Brain pericyte (primary cell): Measurements from ENCODE around the gene NPR3.

ENCODE experiments used
- DNase-seq: peaks from one replicate; pipeline ENCODE4 v3.0.0-alpha.2; 2012; ENCODE audit warnings: low read depth, low spot score

The NPR3 gene, protein sequence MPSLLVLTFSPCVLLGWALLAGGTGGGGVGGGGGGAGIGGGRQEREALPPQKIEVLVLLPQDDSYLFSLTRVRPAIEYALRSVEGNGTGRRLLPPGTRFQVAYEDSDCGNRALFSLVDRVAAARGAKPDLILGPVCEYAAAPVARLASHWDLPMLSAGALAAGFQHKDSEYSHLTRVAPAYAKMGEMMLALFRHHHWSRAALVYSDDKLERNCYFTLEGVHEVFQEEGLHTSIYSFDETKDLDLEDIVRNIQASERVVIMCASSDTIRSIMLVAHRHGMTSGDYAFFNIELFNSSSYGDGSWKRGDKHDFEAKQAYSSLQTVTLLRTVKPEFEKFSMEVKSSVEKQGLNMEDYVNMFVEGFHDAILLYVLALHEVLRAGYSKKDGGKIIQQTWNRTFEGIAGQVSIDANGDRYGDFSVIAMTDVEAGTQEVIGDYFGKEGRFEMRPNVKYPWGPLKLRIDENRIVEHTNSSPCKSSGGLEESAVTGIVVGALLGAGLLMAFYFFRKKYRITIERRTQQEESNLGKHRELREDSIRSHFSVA

DNA sequence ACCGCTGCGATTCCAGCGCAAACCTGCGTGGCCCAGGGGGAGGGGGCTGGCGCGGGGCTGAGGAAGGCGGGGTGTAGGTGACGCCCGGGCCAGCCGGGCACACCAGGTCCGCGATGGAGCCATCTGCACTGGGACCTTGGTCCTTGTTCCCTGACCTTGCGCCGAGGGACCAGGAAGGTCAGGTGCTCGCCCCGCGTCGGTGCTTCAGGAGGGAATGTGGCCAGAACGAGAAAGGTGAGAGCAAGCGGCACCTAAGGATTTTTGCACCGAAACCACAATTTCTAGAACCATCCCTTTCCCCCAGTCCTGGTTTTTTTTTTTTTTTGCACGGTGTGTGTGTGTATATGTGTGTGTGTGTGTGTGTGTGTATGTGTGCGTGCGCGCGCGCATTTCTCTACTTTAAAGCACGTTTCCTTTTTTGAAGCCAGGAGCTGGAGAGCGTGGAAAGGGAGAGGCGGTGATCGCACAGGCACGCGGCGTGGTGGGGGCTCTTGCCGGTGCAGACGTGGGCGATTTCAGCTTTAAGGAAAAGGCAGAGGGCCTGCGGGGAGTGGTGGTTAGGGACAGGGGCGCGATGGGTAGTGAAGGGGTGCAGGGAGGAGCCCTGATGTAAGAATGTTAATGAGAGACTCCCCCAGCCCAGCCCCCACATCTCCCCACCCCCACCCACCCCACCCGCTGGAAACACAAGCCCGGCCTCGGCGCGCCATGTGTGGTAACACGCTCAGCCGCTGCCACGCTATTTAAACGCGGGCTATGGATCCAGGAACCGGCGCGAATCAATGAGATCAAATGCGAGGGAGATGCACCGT is at the start of gene NPR3:
Gene NPR3, plus strand, starts transcription at position 772 of the 812 bp plus-strand sequence. CDS start 456 bp downstream, outside the sequence.
- DNase-seq, result no peak

DNA sequence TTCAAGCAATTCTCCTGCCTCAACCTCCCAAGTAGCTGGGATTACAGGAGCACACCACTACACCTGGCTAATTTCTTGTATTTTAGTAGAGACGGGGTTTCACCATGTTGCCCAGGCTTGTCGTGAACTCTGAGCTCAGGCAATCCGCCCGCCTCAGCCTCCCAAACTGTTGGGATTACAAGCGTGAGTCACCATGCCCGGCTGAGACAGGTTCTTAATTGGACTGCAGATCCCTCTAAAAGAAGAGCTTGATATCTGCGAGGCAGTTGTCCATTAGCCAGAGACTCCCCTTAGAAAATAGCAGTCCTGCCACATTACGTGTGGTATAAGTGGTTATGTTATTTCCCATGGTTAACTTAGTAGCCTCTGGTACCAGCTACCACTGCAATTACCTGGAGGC is 46.6 kb upstream of the NPR3 start:
- DNase-seq, result no peak

DNA sequence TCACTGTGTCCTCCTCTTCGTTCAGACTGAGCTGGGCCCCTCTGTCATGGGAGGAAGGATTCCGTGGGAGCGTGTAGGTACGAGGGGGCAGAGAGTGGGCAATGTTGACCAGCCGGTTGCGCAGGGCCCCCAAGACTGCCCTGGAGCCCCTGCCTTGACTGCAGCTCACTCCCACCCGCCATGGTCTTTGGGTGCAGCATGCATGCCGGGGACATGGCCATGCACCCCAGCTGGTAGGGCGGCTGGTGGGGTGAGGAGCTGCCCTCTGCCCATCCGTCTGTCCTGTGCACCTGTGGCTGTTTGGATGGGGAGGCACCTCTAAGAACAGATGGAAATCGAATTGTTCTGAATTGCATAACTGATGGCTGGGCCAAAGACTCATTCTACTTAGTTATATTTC is 42.6 kb upstream of the NPR3 start:
- DNase-seq, result no peak

DNA sequence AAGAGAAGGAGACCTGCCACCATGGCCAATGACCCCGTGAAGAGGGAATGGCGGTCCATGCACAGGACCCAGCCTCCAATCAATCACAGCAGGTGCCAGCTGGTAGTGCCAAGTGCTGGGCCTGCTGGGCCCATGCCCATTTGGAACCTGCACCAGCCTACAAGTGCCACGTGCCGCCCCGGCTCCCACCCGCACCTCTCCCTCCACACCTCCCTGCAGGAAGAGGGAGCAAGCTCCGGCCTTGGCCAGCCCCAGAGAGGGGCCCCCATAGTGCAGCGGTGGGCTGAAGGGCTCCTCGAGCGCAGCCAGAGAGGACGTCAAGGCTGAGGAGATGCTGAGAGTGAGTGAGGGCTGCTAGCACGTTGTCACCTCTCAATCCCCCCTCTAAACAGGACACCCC is 37.8 kb upstream of the NPR3 start:
- no peak for DNase-seq

DNA sequence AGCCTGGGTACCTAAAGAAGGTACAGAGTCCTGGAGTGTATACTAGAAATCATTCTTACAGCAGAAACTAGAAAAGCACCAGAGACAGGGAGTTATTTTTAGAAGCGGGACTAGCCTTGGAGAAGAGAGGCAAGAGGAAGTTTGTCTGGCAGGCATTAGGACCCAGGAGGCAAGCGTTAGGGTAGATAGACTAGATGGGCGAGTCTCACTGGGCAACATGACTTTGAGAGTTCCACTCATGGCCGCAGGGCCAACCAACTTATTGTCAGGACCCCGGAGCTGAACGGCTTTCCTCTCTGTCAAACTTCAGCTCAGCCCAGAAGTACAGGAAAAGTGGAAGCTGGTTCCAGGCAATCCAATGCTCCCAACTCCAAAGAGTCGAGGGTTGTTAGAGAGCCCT is 34.1 kb upstream of the NPR3 start:
- no peak for DNase-seq

DNA sequence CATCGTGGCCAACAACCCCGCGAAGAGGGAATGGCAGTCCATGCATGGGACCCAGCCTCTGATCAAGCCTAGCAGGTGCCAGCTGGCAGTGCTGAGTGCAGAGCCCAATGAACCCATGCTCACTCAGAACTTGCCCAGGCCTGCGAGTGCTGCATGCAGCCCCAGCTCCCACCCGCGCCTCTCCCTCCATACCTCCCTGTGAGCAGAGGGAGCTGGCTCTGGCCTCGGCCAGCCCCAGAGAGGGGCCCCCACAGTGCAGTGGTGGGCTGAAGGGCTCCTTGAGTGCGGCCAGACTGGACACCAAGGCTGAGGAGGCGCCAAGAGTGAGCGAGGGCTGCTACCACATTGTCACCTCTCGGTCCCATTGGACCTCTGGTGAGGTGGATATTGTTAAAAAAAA is 32.6 kb upstream of the NPR3 start:
- DNase-seq, result no peak

DNA sequence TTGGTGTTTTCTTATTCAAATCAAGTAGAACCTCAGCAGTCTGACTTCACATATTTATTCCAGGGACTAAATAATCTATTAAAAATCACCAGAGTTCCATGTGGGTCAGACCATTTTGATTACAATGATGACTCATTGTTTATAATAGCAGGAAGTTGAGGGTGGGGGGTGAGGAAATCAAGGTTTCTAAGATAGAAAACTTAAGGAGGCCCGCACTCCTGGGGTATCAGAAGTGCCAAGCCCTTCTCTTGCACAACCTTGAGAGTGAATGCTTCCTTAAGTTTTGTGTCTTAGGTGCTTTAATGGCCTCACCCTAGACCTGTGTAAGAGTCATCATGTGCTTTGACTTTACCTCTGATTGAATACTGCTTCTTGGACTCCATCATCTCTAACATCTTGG is 31.9 kb upstream of the NPR3 start:
- no peak for DNase-seq

DNA sequence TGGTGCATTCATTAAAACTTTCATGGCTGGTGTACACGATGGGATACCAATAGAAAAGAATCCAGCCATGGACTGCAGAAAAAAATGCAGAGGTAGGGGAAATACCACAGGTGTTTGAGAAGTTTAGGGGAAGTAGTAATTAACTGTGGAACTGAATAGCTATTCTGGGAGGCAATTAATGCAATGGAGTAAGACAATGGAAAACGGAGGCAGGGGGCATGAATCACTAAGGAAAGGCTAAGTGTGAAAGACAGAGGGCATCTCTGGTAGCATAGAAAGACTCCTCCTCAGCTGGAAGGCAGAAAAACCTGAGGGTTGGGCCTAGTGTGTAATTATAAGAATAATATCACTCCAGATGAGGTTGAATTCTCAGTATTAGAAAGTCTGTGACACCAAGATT is 30.9 kb upstream of the NPR3 start:
- no peak for DNase-seq

DNA sequence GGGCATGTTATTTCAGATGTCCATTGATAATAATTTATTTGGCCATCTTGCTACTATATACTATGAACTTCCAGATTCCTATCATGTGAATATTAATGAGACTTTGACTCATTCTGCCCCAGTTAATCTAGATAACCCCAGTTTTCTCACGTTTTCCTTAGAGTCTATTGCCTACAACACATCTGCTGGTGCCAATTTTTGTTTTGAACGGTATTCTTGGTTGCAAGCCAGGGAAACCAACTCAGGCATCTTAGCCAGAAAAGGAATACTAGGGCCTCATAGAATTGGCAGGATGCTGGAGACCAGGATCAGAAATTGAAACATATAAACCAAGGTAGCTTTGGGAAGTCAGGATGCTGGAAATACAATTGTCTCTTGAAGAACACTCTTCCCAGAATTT is 28.0 kb upstream of the NPR3 start:
- DNase-seq, result no peak

DNA sequence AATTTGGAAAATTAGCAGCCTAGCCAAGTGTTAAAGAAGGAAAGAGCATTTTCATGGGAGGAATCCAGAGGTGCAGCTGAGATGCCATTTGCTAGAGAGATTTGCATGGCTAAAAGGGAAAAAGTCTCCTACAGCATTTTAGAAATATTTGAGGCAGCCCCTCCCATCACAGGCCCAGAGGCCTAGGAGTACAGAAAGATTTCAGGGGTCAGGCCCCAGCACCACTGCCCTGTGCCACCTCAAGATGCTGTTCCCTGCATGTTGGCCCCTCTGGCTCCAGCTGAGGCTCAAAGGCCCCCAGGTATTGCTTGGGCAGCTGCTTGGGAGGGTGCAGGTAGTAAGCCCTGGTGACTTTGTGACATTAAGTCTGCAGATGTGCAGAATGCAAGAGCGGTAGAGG is 26.9 kb upstream of the NPR3 start:
- no peak for DNase-seq

DNA sequence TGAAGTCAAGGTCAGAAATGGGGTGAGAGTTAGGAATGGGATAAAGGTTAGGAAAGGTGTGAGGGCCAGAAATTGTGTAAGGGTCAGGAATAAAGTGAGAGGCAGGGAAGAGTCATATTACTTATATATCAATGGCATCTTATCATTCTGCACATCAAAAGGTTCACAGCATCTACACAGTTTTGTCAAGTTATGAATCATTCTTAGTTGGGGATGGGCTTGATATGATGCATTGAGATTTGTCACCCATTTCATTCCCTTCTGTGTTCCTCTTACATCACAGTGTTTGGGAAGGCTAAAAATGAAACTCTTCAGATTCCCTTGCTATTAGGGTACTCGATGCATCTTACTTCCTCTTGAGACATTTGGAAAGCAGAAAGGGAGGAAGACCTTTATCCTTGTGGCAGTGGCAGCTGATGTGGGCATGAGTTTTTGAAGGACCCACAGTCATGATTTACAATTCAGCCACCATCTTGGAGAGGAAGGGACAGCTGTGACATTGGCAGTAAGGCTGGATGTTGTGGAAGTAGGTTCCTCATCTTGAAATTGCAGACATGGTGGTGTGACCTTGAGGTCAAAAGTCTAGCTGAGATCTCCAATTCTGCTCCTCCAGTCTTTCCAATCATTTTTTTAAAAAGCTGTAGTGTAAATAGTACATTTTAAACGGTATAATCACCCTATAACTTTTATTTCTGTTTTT is 24.2 kb upstream of the NPR3 start:
- no peak for DNase-seq

DNA sequence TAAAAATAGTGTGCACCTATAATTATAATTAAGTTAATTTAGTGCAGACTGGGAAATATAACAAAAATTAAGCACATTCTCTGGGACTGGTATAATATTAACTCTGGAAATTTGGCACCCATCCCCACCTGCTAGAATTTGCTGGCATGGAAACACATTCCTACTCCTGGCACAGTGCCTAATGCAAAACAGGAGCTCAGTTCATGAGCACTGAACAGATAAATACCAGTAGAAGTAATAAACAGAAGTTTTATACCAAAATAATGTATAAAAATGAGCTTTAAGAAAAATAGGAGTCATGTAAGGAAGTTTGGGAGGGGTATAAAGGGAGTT is 23.7 kb upstream of the NPR3 start:
- no peak for DNase-seq

DNA sequence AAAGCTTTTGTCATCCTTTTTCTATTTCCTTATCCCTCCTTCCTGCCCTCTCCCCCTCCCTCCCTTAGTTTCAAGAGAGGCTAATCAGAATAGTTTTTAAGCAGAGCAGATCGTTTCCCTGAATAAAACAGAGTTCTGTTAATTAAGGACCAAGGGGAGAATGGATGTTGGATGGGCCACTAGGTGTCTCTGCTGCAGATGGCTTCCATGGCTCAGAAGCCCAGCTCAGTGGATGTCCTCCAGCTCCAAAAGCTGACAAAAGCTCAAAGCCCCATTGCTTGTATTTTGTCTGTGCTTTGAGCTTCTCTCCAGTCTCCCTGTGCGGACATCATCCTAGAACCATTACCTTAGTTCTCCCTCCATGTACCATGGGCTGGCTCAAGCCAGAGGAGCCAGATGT is 21.0 kb upstream of the NPR3 start:
- DNase-seq, result no peak

DNA sequence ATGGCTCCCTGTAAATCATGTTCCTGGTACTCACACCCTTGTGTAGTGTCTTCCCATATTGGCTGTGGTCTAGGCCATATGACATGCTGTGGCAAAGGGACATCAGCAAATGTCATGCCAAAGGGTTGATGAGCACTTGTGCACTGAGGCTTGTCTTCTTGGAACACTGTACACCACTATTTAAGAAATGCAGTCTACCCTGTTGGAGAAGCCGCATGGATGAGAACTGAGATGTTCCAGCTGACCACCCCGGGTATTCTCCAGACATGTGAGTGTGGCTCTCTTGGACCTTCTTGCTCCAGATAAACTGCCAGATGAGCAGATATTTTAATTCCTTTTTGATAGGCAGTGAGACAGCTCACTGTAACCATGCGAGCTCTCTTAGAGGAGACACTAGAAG is 20.5 kb upstream of the NPR3 start:
- no peak for DNase-seq

DNA sequence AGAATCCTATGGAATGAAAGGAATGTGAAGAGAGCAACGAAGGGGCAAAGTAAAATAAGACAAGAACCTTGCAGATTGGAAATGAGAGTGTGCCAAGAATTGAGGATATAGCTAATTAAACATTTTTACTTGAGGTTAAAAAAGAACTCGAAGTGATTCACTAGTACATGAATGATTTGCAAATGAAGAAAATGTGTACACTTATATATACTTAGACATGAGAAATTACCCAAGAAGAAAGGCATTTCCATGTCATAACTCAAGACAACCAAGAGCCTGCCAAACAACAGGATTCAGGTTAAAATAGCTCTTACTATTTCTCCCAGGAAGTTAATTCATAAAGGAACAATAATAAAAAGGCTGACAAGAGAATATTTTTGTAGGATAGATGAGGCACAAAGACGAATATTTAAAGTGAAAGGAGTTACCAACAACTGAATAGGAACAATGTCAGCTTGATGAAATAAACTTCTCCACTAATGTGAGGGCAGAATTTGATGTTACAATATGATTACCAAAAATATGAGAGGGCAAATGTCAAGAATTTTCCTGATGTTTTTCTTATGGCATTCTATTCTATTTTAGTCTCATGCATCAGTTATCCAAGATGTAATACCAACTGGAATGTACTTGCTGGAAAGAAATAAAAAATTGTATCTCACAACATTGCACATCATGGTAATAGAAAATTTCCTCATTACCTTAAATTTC is 18.9 kb upstream of the NPR3 start:
- DNase-seq, result no peak

DNA sequence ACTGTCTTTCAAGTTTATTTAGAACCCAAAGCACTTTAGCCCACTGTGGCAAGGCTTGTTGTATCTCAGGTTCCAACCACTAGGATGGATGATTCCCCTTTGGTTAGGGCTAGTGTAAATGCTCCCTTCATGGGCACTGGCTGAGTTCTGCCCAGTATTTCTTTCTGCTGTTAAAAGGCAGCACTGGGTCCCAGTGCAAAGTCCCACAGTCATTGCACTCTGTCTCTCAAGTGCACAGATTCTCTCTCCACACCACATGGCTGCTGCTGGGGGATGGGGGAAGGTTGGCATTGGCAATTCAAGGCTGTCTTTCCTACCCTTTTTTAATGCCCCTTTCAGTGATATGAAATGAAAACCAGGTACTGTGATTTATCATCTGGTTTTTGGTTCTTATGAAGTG is 7.2 kb upstream of the NPR3 start:
- DNase-seq, result no peak

DNA sequence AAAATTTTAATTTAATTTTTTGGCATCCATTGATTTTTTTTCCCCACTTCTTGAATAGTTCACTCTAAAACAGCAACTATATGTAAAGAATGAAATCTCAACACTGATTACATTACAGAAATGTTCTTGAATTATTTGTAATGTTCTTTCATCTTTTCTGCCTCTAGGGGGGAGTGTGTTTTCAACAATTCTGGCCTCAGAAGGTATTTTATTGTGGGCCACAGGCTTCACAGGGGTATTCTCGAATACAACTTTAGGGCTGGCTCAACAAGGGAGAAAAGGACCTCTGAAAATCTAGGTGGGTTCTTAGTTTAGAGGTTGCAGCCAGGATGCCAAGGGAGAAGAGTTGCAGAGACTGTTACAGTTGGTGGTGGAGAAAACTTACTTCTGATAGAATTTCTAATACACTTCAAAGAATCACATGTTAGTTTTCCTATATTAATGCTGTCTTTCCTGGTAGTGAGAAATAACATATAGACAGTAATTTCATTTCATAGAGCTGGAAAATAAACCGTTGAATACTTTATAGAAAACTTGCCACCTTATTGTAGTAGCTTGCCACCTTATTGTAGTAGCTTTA is 3.6 kb upstream of the NPR3 start:
- no peak for DNase-seq

DNA sequence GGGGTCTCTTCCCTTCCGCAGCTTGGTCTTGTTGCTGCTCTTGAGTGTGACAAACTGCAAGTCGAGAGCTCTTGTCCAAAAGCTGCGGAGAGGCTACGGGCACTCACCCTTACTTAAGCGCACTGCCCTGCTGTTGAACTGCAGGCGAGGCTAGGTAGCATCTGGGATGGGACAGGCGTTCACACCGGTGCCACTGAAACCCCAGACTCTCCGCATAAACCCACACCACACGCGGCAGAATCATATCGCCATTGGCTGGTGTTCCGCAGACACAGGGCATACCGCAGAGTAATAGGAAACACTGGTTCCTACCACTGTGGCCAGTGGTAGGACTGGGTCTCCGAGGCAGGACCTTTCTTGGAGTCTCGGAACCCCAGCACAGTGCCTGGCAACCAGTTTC is 2.2 kb upstream of the NPR3 start:
- no peak for DNase-seq

DNA sequence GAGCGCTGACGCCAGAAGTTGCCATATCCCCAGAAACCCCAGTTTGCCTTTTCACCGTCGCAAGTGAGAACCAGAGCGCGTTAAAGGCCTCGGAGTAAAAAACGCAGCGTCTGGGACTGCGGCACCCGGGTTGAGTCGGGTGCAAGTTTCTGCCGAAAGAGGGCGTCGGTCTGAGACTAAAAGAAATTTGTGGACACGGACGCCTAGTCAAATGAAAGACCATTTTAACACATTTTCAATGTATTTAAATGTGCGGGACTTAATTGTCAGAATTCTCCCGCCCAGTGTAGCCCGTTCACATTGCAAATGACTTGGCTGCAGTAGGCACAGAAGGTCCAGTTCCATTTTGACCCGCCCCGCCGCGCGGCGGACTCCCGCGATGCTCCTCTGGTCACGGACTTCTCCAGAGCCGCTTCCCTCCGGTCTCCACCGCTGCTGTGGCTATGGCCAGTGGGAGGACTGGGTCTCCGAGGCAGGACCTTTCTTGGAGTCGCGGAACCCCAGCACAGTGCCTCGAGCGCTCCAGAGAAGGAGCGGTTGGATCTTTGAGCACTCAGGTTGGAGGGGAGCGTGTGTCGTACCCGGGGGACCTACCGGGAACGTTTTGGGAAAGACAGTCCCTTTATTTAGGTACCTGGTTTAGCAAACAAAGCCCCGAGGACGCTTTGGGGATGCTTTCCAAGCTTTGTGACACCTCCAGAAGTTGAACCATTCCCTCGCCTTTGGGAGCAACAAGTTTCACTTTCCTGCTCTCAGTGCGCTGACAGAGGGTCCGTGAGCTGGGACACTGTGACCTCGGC is 1.2 kb upstream of the NPR3 start:
- DNase-seq, result no peak

DNA sequence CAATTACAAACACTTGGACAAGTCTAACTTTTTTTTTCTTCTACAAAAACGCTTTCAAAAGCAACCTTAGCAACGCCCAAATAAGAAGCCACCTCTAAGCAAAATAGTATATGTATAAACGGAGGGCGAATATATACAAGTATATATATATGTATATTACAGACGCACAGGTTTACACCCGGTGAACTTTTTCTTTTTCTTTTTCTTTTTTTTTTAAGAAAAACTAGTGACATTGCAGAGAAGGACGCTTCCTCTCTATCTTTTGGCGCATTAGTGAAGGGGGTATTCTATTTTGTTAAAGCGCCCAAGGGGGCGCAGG is 200 bp downstream of the NPR3 start:
- no peak for DNase-seq
